ENCODE data around the gene EPG5.

Gene EPG5

DNA sequence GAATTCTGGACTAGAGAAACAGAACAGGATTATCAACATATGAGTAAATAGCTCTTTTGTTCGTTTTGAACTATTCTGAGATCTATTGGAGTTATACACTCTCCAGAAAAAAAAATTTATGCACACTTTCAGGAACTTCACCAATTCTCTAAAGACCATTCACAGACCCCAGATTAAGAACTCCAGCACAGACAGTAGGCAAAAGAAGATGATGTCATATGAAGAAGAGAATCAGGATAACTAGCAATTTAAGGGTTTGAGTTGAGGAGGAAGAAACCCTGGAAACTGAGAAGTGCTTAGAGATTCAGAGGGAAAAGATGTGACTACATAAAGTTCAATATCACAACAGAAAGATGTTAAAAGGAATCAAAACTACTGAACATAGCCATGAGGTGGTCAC, 71.8 kb downstream of the EPG5 start:
- DNase-seq (ENCODE audit: extremely low read depth, low read depth) = no peak
- TF ChIP-seq CTCF (IDR thresholded peaks at IDR 0.05; ENCODE audit: low read depth, low read length) = no peak

DNA sequence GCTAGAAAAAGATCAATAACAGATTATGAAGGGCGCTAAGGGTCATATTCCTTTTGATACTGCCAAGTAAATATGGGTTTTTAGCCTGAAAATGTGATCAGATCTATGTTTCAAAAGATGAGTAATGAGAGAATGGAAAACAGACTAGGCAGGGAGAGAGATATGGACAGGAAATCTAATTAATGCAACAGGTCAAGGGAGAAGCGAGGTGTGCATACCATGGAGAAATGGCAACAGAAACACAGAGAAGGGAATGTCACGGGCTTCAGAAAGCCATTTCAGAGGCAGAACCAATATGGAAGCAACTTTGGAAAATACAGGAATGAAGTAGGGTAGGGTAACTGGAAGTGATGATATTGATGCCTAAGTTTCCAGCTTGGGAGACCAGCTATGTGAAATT, 72.3 kb downstream of the EPG5 start:
- no peak for TF ChIP-seq CTCF (IDR thresholded peaks at IDR 0.05; ENCODE audit: low read depth, low read length)
- no peak for DNase-seq (ENCODE audit: extremely low read depth, low read depth)

GRCh38 chr18:45891806-45892205, 75.3 kb downstream of the EPG5 start:
- no peak for DNase-seq (ENCODE audit: extremely low read depth, low read depth)

GRCh38 chr18:45890606-45891005, 76.5 kb downstream of the EPG5 start:
- no peak for TF ChIP-seq CTCF (IDR thresholded peaks at IDR 0.05; ENCODE audit: low read depth, low read length)
- no peak for DNase-seq (ENCODE audit: extremely low read depth, low read depth)

More at GRCh38 chr18:45891806-45892205, 75.3 kb downstream of the EPG5 start:
- TF ChIP-seq CTCF (IDR thresholded peaks at IDR 0.05; ENCODE audit: low read depth, low read length) = no peak

DNA sequence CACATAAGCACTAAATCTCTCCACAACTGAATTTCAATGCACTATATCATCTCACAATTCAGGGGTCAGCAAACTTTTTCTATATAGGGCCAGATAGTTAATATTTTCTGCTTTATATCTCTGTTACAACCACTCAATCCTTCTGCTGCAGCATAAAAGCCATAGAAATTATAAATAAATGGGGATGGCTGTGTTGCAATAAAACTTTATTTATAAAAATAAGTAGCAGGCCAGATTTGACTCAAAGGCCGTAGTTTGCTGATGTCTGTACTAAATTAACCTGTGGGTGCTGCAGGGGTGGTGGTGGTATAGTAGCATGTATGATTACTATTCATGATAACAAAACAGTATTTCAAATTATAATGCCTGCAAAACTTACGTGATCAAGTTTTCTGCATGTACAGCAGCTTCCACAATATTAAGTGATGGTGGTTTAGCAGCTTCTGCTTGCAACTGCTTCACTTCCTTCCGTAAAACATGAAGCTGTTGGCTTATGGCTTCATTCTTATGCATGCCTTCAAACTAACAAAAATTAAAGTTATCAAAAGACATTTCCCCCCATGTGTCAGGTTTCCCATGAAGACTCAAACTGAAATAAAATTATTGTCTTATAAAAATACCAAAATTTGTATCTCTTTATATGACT, 77.6 kb downstream of the EPG5 start:
- TF ChIP-seq CTCF (IDR thresholded peaks at IDR 0.05; ENCODE audit: low read depth, low read length) = no peak
- no peak for DNase-seq (ENCODE audit: extremely low read depth, low read depth)

- no peak for DNase-seq (ENCODE audit: extremely low read depth, low read depth)
- TF ChIP-seq CTCF (IDR thresholded peaks at IDR 0.05; ENCODE audit: low read depth, low read length) = no peak
These were observed 79.5 kb downstream of the EPG5 start for GRCh38 chr18:45887585-45887984.

DNA sequence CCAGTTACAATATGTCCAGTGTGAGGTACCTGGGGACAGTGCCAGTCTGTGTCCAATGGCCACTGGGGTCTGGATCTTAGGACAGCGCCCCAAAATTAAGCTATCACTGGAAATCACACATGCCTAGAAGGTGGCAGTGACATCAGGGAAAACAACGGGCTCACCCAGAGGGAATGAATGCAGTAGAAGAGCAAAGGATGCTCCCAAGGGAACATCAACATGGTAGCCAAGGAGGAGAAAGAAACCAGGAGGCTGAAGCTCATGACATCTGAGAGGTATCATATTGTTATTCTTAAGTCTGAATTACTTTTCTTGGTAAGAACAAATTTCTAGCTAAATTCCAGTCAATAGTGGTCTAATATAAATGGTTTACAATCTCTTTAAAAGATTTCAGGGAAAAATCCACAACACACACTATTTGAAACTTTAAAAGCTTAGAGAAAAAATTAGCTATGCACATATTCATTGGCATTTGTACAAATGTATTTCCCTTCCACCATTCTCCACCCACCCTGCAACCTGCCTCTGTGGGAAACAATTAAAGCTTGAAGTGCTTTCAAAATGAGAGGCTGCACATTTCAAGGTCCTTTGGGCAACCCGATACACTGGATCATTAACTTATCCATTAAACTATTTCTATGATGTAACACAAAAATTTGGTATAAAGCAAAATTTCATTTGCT, 86.1 kb downstream of the EPG5 start:
- DNase-seq (ENCODE audit: extremely low read depth, low read depth) = no peak
- no peak for TF ChIP-seq CTCF (IDR thresholded peaks at IDR 0.05; ENCODE audit: low read depth, low read length)
